A673 (cell line): ENCODE data around the gene ENOX2. TPM values are rescaled to one million over a fixed set of nuclear protein-coding genes. Genes with fewer than 3 reads are reported as not detected.

Experiments used
- BruUV-seq: library from RNA; stranded (reverse); fragments of 400-500 nt; replicated peaks from 2 replicates; lab custom pipeline; 2021; lab: Mats Ljungman, UMichigan
- CTCF ChIA-PET: fragments of 300-600 bp; sonication (Branson Sonifier 250); formaldehyde crosslinking; loops from one replicate; lab custom pipeline; 2022; ENCODE audit warnings: antibody characterized with exemption; lab: Charles Lee
- POLR2A ChIA-PET: fragments of 300-600 bp; sonication (Branson Sonifier 250); formaldehyde crosslinking; loops from one replicate; lab custom pipeline; 2022; ENCODE audit warnings: antibody characterized with exemption; ENCODE audit not compliant: low non-redundant PET; lab: Charles Lee
- DNase-seq: peaks from one replicate; pipeline ENCODE4 v3.0.0-alpha.2; 2015; ENCODE audit warnings: low spot score
- H3K27ac ChIP-seq: fragments of 200-600 bp; sonication (generic); 2 replicates; pipeline ENCODE4 v1.5.1; 2016; ENCODE audit warnings: mixed run types, low read depth, mild to moderate bottlenecking, mixed read lengths, antibody characterized with exemption, low read length; ENCODE audit not compliant: poor library complexity, severe bottlenecking
- H3K27me3 ChIP-seq: fragments of 200-600 bp; sonication (generic); replicated peaks from 2 replicates; pipeline ENCODE4 v1.6.1; 2017; ENCODE audit warnings: mixed run types, low read depth, mild to moderate bottlenecking, mixed read lengths, antibody characterized with exemption, low read length; ENCODE audit not compliant: insufficient read depth, poor library complexity
- H3K36me3 ChIP-seq: fragments of 200-600 bp; sonication (generic); 2 replicates; pipeline ENCODE4 v1.6.1; 2016; ENCODE audit warnings: mixed run types, mild to moderate bottlenecking, mixed read lengths, antibody characterized with exemption, low read length; ENCODE audit not compliant: insufficient read depth, poor library complexity, severe bottlenecking
- H3K4me1 ChIP-seq: fragments of 200-600 bp; sonication (generic); 2 replicates; pipeline ENCODE4 v1.6.1; 2017; ENCODE audit warnings: mixed run types, mild to moderate bottlenecking, mixed read lengths, antibody characterized with exemption, low read length; ENCODE audit not compliant: insufficient read depth, poor library complexity, severe bottlenecking
- H3K4me3 ChIP-seq: fragments of 200-600 bp; sonication (generic); 2 replicates; pipeline ENCODE4 v1.5.1; 2016; ENCODE audit warnings: low read depth, mixed run types, mild to moderate bottlenecking, mixed read lengths, low read length; ENCODE audit not compliant: poor library complexity, severe bottlenecking
- H3K9me3 ChIP-seq: fragments of 200-600 bp; sonication (generic); 2 replicates; pipeline ENCODE4 v1.6.1; 2016; ENCODE audit warnings: mixed run types, low read depth, mild to moderate bottlenecking, mixed read lengths, antibody characterized with exemption, low read length; ENCODE audit not compliant: poor library complexity, severe bottlenecking
- CTCF ChIP-seq: fragments of 300-800, 200-600 bp; sonication (generic); conservative IDR thresholded peaks from 2 replicates; pipeline ENCODE4 v1.5.1; 2017; ENCODE audit warnings: low read depth, mild to moderate bottlenecking, antibody characterized with exemption, low read length, moderate library complexity, mixed read lengths
- EZH2 ChIP-seq: fragments of 200-600 bp; sonication (generic); IDR thresholded peaks from 2 replicates; pipeline ENCODE4 v1.6.1; 2017; ENCODE audit warnings: borderline replicate concordance, low read depth, mild to moderate bottlenecking, mixed read lengths, antibody characterized with exemption, low read length; ENCODE audit not compliant: poor library complexity, severe bottlenecking
- intact Hi-C: fragments of 100-400 bp; cut with micrococcal nuclease; formaldehyde crosslinking; loops from one replicate; pipeline ENCODE4 v1.10.0; 2022; ENCODE audit not compliant: unreplicated experiment
- total RNA-seq: library from RNA; stranded (reverse); gene quantifications from 2 replicates; pipeline ENCODE4 v1.2.3, GENCODE V29; 2021

Gene ENOX2
- total RNA-seq, 1 experiment from 2014 or later: 12.9 TPM

- H3K4me1 ChIP-seq: no peaks in the 10 kb centered on the region
- ChIA-PET CTCF (no interaction called here), POLR2A (no interaction called here)
- BruUV-seq: no TSS peak
- no peak overlapping the region for H3K4me3 ChIP-seq
- no peaks in the 10 kb centered on the region for H3K9me3 ChIP-seq
- H3K36me3 ChIP-seq: no peaks in the 10 kb centered on the region
- H3K27me3 ChIP-seq: no peaks in the 10 kb centered on the region
- no peak for DNase-seq
- no peak overlapping the region for H3K27ac ChIP-seq
- intact Hi-C loops: no loop called here
- TF ChIP-seq CTCF: no peak
- TF ChIP-seq EZH2: no peak
These were observed 255.5 kb downstream of the ENOX2 start for GRCh38 chrX:130647468-130647867.

GRCh38 chrX:130645955-130646583 lies 256.9 kb downstream of the ENOX2 start:
- intact Hi-C loops: no loop called here
- no peak for TF ChIP-seq EZH2
- TF ChIP-seq CTCF: no peak
- Histone ChIP-seq H3K4me1 (no peaks in the 10 kb centered on the region), H3K27ac (no peak overlapping the region), H3K27me3 (no peaks in the 10 kb centered on the region), H3K4me3 (no peak overlapping the region), H3K9me3 (no peaks in the 10 kb centered on the region), H3K36me3 (no peaks in the 10 kb centered on the region)
- no TSS peak for BruUV-seq
- no peak for DNase-seq
- POLR2A ChIA-PET: no interaction called here
- CTCF ChIA-PET: no interaction called here

GRCh38 chrX:130637591-130637990 lies 265.4 kb downstream of the ENOX2 start:
- Histone ChIP-seq H3K27me3 (no peaks in the 10 kb centered on the region), H3K27ac (no peak overlapping the region), H3K4me3 (no peak overlapping the region), H3K9me3 (no peaks in the 10 kb centered on the region), H3K4me1 (no peaks in the 10 kb centered on the region), H3K36me3 (no peaks in the 10 kb centered on the region)
- DNase-seq: no peak
- intact Hi-C loops: no loop called here
- ChIA-PET POLR2A (no interaction called here), CTCF (no interaction called here)
- TF ChIP-seq EZH2 (no peak), CTCF (no peak)
- BruUV-seq: no TSS peak
